HG03103 (cell line): ENCODE measurements around the gene MORN1.

Source experiments
- ATAC-seq: cut with Tn5 transposase; IDR thresholded peaks from one replicate; pipeline ENCODE4 v1.9.1; 2021; ENCODE audit warnings: low read depth; ENCODE audit not compliant: unreplicated experiment

The MORN1 gene

DNA sequence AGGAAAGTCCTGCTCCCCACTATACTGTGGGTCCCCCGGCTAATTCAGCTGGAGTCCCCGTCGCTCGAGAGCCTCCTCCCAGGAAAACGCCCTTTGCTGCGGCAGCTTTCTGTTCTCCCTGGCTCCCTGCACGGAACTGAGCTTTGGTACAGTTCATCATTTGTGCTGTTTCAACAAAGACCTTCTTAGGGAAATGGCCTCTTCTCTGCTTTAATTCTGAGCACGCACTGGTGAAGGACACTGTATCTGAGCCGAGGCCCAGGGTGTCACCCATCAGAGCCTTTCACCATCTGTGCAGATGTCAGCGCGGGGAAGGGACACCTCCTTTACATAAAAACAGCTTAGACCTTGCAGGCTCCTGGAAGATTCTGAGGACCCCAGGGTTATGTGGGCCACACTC, 34.5 kb upstream of the MORN1 start:
- no peak for ATAC-seq

DNA sequence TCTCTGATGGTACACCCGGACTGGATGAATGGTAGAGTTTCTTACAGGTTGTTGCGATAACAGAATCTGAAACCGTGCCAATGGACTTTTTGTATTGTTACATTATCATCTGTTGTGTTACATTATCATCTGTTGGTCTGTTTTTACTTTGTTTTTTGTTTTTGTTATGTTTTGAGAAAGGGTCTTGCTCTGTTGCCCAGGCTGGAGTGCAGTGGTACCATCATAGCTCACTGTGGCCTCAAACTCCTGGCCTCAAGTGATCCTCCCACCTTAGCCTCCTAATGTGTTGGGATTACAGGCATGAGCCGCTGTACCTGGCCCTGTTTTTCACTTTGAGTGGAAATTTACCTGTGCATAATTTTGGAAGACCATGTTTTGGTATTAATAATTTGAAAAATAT, 31.2 kb upstream of the MORN1 start:
- no peak for ATAC-seq

DNA sequence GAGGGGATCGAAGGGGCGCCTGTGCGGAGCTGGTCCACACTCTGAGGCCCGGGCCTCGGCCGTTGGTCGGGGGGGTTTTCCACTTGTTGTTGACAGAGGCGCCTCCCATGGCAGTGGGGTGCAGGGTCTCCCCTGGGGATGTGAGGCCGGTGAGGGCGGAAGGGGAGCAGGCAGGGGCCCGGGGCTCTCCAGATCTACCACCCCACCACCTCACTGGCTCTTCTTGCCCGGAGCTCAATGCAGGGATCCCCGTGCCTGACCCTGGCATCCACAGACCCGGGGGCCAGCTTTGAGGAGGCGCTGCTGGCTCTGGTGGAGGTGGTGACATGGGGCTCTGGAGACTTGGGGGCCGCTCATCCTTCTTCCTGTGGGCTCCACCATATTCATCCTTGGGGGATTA, 28.1 kb upstream of the MORN1 start:
- ATAC-seq, result no peak

DNA sequence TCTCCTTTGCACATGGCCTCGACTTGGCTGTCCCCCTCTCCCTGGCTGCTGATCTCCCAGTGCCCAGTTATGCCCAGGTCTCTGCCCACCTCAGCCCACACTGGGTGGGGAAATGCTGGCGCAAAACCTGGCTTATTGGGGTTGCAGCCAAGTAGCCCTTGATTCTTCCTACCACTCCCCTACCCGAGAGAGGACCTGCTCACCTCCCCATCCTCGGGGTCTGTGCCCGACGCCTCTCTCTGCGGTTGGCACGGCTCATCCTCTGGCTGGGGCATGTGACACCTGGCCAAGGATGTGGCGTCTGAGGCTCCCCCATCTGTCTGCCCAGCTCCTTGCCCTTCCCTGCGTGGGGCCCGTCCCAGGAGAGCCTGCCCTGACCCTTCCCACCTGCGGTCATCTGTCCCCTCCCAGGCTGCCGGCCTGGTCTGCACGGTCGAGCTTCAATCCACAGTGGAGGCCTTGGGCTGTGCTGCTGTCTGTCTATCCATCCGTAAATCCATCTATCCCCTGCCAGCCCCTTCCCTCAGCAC, 27.5 kb upstream of the MORN1 start:
- ATAC-seq, result no peak

DNA sequence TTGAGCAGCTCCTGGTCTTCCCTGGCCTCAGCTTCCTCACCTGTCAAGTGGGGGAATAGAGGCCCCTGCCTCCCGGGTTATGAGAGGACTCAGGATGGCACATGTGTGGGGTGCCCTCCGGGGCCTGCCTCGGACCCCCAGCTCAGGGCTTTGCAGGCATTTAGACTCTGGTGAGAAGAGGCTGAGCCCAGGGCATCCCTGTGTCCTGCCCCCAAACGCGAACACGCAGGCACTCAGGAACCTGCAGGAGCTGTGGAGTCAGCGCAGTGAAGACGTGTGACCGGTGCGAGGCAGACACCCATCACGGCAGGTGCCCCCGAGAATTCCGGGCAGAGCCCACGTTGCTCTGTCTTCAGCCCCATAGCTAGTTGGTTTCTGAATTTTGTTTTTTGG, 26.5 kb upstream of the MORN1 start:
- ATAC-seq, result no peak

DNA sequence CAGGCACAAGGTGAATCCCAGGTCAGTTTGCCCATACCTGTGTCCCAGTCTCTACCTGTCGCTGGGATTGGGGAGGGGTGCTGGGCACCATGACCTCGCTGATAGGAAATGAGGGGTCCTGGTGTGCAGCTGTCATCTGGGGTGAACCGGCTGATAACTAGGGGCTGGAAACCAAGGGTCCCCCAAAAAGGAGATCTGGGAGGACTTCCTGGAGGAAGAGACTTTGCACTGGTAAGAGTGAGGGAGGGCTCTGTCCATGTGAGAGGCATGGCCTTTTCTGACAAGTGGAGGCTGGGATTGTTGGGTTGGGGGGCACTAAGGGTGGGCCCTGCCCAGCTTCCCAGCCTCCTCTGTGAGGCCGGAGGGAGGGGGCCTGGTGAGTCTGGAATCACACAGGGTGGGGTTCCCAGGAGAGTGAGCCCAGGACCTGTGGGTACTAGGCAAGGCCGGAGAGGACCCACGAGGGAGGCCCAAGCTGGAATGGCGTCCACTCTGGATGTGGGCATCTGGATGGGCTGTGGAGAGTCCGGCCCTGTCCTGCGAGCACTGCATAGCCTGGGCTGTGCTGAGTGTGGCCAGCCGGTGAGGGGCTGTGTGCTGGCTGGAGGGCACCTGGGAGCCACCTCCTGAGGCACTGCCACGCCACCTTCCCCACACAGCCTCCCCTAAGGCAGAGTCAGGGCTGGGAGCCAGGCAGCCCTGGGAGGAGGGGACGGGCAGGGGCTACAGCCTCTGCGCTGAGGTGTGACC, 25.9 kb upstream of the MORN1 start:
- ATAC-seq, result no peak

DNA sequence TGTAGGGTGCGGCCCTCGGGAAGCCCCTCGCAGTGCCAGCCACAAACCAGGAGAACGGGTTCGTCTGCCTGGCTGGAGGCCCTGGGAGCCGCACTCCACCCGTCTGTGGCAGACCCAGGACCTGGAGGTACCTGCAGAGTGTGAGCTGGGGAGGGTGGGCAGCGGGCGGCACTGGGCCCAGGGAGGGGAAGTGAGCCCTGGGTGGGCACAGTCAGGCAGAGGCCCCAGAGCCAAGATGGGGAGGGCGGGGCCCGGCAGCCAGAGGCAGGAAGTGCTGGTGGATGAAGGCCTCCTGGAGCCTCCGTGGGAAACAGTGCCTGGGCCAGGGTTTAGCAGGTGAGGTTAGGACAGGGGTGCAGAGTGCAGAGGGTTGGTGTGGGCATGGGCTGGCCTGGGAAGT, 25.0 kb upstream of the MORN1 start:
- ATAC-seq, result no peak

DNA sequence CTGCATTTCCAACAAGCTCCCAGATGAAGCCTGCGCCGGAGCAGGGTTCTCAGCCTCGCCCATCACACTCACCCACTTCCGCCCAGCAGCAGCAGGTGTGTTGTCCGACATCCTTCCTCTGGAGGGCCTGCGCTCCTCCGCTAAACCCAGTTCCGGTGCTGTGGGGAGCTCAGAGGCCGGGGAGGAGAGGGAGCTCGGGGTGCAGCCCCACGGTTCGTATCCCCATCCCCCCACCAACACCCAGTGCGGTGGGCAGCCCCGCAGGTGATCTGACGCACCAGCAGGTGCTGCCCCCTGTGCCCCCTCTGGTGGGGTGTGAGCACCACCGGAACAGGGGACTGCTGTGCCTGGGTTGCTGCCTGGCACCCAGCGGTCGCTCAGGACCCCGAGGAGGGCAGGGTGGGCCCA, 24.5 kb upstream of the MORN1 start:
- no peak for ATAC-seq

DNA sequence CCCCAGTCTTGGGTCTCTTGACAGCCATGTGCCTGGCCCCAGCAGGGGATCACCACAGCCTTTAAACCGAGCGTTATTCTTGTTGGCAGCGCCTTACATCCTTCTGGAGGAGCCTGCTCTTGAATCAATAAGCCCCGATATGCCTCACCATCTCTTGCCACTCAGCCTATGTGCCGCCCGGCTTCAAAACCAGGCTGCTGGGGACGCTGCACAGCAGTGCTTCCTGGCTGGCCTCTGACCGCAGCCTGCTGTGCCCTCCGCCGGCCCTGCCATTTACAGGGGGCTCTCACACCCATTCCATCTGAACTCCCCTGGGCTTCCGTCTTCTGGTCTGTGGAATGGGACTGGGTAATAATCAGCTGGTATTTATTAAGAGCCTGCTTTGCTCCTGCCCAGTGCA, 24.0 kb upstream of the MORN1 start:
- ATAC-seq, result no peak

DNA sequence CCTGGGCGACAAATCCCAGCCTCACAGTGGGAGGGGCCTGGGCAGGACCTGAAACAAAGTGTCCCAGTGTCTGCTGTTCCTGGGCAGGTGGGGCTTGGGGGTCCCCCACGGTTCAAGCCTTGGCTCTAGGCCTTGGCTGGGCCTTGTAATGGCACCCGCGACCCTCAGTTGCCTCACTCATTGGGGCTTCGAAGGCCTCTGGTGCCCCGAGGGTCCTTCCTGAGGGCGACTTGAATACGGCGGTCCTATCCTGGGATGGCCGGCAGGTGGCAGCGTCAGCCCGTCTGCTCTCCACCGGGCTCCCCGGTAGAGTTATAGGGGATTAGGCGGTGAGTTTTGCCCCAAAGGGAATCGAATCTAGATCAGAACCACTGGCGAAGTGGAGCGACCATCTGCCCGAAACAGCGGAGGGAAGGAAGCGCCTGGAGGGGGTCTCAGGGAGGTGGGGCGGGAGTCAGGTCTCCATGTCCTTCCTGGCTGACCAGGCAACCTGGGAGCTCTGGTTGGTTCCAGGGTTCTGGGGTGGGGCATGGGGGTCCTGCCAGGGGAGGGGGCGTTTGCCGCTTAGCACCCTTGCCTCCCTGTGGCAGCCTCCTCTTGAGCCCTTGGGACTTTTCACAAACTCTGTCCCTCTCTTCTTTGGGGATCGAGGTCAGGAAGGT, 23.1 kb upstream of the MORN1 start:
- no peak for ATAC-seq

DNA sequence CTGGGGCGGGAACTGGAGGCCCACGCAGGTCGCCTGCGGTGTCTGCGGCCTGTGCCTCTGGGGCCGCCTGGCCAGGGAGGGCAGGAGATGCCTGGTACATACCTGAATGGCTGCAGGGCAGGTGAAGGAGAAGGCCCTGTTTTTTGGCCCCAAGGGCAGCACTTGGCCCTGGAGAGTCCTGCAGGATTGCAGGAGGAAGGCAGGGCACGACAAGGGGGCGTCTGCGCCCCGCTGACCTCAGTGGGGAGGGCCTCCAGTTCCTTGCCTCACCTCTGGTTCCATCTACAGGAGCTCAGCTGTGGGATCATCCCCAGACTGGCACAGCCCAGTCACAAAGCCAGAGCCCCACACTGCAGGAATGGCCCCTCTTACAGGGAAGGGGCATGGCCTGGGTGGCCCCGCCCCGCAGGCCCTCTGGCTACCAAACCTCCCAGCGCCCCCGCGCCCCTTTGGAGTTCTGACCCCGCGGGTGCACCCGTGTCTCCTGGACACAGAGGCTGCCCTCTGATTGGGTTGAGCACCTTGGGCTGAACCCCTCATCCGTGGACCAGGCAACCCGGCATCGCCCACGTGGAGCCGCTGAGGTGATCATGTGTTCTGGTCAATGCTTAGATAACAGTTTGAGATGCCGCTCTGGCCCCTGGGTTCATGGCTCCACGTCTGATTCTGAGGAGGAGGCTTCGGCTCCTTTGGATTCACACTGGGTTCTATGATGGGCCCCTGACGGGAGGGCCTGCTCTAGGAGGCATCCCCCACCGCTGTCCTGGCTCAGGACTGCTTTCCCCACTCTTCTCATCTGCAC, 22.3 kb upstream of the MORN1 start:
- no peak for ATAC-seq

DNA sequence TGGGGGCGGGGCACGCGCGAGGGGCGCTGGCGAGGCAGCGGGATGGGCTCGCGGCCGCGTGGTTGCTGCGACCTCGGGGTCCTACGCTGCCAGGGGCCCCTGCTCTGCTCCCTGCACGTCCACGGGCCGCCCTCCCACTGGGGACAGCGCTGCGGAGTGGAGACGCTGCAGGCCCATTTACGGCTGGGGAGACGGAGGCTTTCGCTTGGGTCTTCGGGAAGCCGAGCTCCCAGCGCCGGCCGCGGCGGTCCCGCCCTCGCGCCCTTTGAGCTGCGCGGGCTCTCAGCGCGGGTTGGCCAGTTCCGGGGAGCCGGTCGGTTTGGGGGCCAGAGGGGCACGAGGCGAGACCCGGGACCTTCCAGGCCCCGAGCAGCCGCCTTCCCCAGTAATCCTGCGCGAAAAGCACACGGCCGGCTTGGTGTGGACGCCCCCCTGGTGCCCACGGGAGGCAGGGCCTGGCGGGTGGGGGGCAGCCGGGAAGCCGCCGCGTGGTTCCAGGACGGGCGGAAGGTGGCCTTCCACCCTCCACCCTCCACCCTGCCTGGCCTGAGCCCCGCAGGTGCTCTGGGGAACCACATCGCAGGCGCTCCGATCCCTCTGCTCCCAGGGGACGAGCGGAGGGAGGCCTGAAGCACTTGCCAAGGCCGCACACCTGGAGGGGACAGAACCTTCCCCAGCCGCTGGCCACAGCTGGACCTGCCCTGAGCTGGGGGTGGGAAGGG, 21.6 kb upstream of the MORN1 start:
- ATAC-seq, result peak; percentile 17

DNA sequence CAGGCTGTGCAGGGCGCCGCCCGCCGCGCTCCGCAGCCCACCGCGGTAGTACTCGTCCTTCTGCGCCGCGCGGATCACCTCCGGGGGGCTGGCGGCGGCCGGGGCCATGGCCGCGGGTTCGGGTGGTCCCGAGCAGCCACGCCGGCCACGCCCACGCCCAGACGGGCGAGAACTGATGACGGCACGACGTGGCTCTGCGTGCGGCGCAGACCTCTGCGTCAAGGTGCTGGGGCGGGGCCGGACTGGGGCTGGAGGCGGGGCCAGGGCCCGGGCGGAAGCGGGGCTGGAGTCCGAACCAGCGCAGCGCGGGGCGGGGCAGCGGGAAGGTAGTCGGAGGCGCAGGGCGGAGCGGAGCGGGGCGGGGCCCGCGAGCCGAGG, 21.0 kb upstream of the MORN1 start, which contains the start of gene PEX10:
TSS of gene PEX10 (minus strand) at position 170 of the 378 bp plus-strand sequence. CDS start at position 108, 62 bp downstream.
- peak; percentile 79 for ATAC-seq

DNA sequence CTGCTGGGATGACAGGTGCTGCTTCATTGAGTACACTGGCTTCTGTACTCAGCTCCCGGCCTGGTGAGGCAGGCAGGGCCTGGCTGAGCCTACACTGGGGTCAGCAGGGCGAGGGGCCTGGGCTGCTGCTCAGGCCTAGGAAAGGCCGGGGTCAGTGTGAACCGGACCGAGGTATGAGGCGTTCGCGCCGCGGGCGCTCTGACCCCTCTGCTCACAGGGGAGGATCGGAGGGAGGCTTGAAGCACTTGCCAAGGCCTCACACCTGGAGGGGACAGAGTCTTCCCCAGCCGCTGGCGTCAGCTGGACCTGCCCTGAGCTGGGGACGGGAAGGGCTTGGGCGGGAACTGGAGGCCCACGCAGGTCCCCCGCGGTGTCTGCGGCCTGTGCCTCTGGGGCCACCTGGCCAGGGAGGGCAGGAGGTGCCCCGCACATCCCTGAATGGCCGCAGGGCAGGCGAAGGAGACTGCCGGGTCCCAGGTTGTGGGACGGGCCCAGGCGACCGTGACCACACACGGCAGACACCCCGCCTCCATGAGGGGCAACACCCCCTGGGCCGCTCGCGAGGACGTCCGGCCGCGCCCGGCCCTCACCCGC, 20.5 kb upstream of the MORN1 start:
- ATAC-seq, result peak; percentile 7

DNA sequence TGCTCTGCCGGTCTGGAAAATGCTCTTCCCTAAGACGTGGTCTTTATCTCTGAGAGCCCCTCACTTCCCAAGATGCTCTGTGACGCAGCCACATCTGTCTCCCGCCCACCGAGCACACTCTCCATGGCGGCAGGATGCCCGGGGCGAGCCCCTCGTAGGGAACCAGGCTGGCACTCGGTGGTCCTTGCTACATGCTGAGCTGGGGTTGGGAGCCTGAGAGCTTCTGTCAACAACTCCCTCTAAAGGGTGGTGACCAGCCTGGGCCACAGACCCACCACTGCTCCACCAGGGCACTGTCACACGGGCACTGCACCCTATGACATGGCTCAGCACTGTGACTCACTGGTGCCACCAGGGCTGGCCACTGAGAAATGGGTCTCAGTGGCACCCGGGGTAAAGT, 18.4 kb upstream of the MORN1 start:
- ATAC-seq, result no peak

DNA sequence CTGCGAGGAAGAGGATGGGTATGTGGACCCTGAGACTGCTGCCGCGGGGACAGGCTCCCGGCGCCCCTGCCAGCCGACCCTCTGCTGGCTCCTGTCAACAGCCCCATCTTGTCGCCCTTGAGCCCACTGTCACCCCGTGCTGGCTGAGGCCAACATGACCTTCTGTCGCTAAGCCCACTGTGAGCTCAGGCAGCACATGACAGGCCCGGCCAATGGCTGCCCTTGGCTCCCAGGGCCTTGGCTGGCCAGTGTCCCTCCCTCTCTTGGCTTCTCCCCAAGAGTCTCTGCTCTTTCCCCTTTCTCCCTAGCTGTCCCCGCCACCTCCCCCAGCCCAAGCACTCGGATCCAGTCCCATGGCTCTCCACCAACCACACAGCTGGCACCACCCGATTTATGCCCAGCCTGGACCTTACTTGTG, 17.5 kb upstream of the MORN1 start:
- no peak for ATAC-seq

DNA sequence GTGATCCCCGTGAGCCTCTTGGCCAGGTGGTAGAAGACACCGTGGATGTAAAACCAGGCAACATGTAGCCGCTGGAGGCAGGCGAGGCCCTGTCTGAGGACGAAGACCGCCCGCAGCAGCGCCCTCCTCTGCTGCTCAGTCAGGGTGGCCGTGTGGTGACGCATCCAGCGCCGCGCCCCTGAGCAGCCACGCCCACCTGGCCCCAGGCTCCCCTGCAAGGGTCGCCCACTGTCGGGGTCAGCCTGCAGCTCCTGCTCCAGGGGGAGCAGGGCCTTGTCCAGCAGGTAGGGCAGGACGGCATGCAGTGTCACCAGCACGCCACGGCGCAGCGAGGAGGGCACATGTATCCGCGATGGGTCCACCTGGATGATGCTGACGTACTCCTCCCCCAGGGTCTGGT, 17.1 kb upstream of the MORN1 start:
- ATAC-seq, result no peak

DNA sequence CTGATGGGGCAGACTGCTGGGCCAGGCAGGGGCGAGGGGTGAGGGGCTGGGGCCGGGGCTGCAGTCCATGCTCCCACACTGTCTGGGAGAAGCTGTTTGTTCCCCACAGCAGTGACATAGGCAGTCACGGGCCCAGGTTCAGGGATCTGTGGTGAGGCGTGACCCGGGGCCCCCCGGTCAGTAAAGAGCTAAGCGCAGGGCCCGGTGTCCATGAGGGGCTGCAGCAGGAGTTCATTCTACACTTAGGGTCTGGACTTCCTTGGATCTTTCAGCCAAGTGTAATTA, 16.6 kb upstream of the MORN1 start:
- ATAC-seq, result no peak

DNA sequence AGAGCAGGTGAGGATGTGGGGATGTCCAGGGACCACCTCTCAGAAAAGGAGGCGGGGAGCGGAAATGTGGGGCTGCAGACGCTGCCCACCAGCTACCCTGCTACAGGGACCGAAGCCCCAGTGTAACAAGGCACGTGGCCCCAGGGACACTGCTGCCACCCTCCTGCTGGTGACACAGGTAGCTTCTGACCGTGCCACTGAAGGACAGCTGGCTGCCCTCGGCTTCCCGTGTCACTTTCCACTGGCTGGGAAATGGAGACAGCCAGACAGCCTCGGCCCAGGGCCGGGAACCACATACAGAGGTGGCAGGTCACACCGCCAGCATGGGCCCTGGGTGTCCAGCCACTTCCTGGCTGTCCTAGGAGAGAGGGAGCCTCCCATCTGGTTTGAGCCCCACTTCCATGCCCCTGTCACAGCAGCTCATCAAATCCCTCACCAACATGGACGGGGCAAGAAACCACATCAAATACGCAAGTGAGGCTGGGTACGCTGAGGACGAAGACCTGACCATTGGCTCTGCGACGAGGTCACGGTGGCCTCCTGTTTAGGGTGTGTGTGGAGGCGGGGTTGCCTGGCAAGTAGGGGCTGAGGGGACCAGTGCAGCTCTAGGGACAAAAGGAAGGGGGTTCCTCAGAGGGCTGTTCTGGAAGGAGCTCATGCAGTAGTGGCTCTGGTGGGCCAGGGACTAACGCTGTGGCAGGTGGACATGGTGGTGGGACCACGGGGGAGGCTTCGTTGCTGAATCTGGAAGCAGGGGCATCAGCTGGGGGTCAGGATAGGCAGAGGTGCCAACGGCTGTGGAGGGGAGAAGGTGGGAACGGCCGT, 16.0 kb upstream of the MORN1 start:
- ATAC-seq, result no peak
